Testis (tissue), 2 donors: Measurements from ENCODE around the gene BDKRB2.

Experiments used
- CTCF ChIP-seq, 3 experiments: fragments of 450-650 bp in 2 of 3; fragments of 200-600 bp in 1 of 3; sonication (generic) in 1 of 3; IDR thresholded peaks; one replicate each; pipeline ENCODE4 v1.5.1; 2016 to 2019; ENCODE audit warnings: antibody characterized with exemption in 3 of 3, mild to moderate bottlenecking in 2 of 3, moderate library complexity in 1 of 3
- POLR2A ChIP-seq: fragments of 450-650 bp; IDR thresholded peaks from one replicate; pipeline ENCODE4 v1.6.1; 2017; ENCODE audit warnings: antibody characterized with exemption, mild to moderate bottlenecking, moderate library complexity

- TF ChIP-seq CTCF (IDR thresholded peaks at IDR 0.05) (no peak), POLR2A (no peak)
These were observed 43.0 kb upstream of the BDKRB2 start for GRCh38 chr14:96161636-96162035.
